Measurements from ENCODE around the gene SMS. TPM values are rescaled to one million over a fixed set of nuclear protein-coding genes. Genes with fewer than 3 reads are reported as not detected.

Gene SMS
- total and polyA plus RNA-seq, 2 of the 13 experiments (the other 11 are each of a cell fraction or from before 2014, with no cell fraction given) = 40.5 to 91.9 TPM

- H3K9ac ChIP-seq (ENCODE audit: insufficient read depth, low read depth, low read length) = no peak overlapping the region
- peak overlapping the region; percentile 62 for H3K4me2 ChIP-seq (ENCODE audit: low read depth, low read length)
- TF ChIP-seq PAXIP1 (CRISPR knock-in tag; conservative IDR thresholded peaks at IDR 0.05) = no peak
- no peak for TF ChIP-seq CENPT (CRISPR knock-in tag; IDR thresholded peaks at IDR 0.05; ENCODE audit: low read depth)
- H3K9me3 ChIP-seq (ENCODE audit: low read length) = no peaks in the 10 kb centered on the region
- no peak overlapping the region for H3K27ac ChIP-seq (ENCODE audit: extremely low read length, insufficient read depth, low read length)
- intact Hi-C loops (cut with micrococcal nuclease; ENCODE audit: unreplicated experiment) = loop anchor here (10.0 kb wide), 2 partner anchors 105 to 215 kb away; partner anchors contain the start of gene MBTPS2
- in situ Hi-C loops (cut with HindIII; ENCODE audit: extremely low pct_ligation_motif_present, low pct_unique_long_range_greater_than_20kb) = no loop called here
- peaks cover 33% of the 10 kb centered on the region for H3K4me1 ChIP-seq (ENCODE audit: insufficient read depth, low read length)
- DNase-seq (ENCODE audit: low spot score) (no peak), FAIRE-seq (no peak), ATAC-seq (no peak)
- 70% methylated on average over 8 of the region's 10 CpGs for WGBS (ENCODE audit: low lambda C conversion rate)
- CTCF ChIA-PET (ENCODE audit: low intra/inter-chr PET ratio, low total read pairs) = no interaction called here
- H3K4me3 ChIP-seq (replicated peaks in 1 of 3; ENCODE audit: insufficient read depth in 1 of 3, low read depth in 2 of 3, low read length in 3 of 3) = peak overlapping the region; percentile 37 to 64 (median 62); a peak in 4 of 6 replicates
- 0 out of 2 replicates have a peak, but pooled peaks cover 5% of the 10 kb centered on the region for H4K20me1 ChIP-seq (ENCODE audit: insufficient read depth, low read length)
- peaks cover 30% of the 10 kb centered on the region for H3K79me2 ChIP-seq (ENCODE audit: insufficient read depth, low read length)
- H2AFZ ChIP-seq (ENCODE audit: low read length) = no peak overlapping the region
- BruUV-seq (replicated peaks) = TSS peak; percentile 71
- H3K36me3 ChIP-seq (replicated peaks in 1 of 2; ENCODE audit: control insufficient read depth in 1 of 2, insufficient read depth in 2 of 2, low read length in 2 of 2) = no peaks in the 10 kb centered on the region
- no peaks in the 10 kb centered on the region for H3K27me3 ChIP-seq (ENCODE audit: control insufficient read depth in 1 of 2, insufficient read depth in 2 of 2, low read length in 2 of 2)
- POLR2A ChIA-PET = no interaction called here
Measured at GRCh38 chrX:21939906-21940305, 603 bp upstream of the SMS start.

DNA sequence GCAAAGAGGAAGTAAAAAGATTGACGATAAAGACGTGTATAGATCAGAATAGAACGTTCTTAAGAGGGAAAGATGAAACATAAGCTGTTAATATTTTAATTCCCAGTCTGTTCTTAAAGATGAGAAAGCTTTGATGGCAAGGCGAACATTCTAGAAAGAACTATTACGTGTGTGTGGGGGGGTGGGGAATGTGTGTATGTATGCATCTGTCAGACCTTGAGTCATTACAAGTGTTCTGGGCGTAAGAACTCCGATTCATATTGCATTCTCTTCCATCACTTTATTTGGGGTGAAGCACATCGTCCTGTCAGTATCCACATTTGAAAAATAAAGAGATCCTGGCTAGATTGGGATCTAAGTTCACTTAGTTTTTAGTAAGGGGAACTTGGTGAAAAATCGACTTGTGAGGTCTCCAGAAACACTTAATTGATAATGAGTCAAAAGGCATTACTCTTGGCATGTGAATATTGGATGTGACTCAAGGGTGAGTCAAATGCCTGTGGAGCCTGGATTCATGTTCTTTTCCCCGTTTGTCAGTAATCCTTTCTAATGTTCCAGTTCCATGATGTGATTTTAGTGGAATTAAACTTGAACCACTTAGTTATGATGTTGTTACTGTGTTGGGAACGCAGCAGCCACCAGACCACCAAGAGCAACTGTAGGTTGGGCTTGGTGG is 3.1 kb downstream of the SMS start:
- Histone ChIP-seq H3K4me1 (ENCODE audit: insufficient read depth, low read length) (peaks cover 46% of the 10 kb centered on the region), H3K27me3 (ENCODE audit: control insufficient read depth in 1 of 2, insufficient read depth in 2 of 2, low read length in 2 of 2) (no peaks in the 10 kb centered on the region), H3K27ac (ENCODE audit: extremely low read length, insufficient read depth, low read length) (no peak overlapping the region), H3K4me3 (replicated peaks in 1 of 3; ENCODE audit: insufficient read depth in 1 of 3, low read depth in 2 of 3, low read length in 3 of 3) (no peak overlapping the region), H4K20me1 (ENCODE audit: insufficient read depth, low read length) (0 out of 2 replicates have a peak, but pooled peaks cover 10% of the 10 kb centered on the region), H3K9ac (ENCODE audit: insufficient read depth, low read depth, low read length) (no peak overlapping the region), H3K4me2 (ENCODE audit: low read depth, low read length) (0 out of 2 replicates have a peak overlapping the region, but pooled peaks have one; percentile 18), H3K79me2 (ENCODE audit: insufficient read depth, low read length) (peaks cover 62% of the 10 kb centered on the region), H2AFZ (ENCODE audit: low read length) (no peak overlapping the region), H3K9me3 (ENCODE audit: low read length) (no peaks in the 10 kb centered on the region), H3K36me3 (replicated peaks in 1 of 2; ENCODE audit: control insufficient read depth in 1 of 2, insufficient read depth in 2 of 2, low read length in 2 of 2) (no peaks in the 10 kb centered on the region)
- in situ Hi-C loops (cut with HindIII; ENCODE audit: extremely low pct_ligation_motif_present, low pct_unique_long_range_greater_than_20kb) (no loop called here), intact Hi-C loops (cut with micrococcal nuclease; ENCODE audit: unreplicated experiment) (loop anchor here (10.0 kb wide), 2 partner anchors 109 to 219 kb away; partner anchors contain the start of gene MBTPS2)
- BruUV-seq (replicated peaks) = no TSS peak
- TF ChIP-seq GZF1 (CRISPR knock-in tag; IDR thresholded peaks at IDR 0.05) (no peak), RBFOX2 (IDR thresholded peaks at IDR 0.05; ENCODE audit: low read depth, low read length) (0 out of 2 replicates have a peak, but pooled peaks have one; percentile 24)
- ChIA-PET POLR2A (no interaction called here), CTCF (ENCODE audit: low intra/inter-chr PET ratio, low total read pairs) (no interaction called here)
- DNase-seq (ENCODE audit: low spot score) (no peak), ATAC-seq (no peak), FAIRE-seq (no peak)
- WGBS (ENCODE audit: low lambda C conversion rate) = 92% methylated on average over 10 of the region's 11 CpGs

All from HepG2 (cell line).